ENCODE data around the gene PIWIL4.

GRCh38 chr11:94635072-94635471 is 67.9 kb downstream of the PIWIL4 start:
- TF ChIP-seq CTCF (IDR thresholded peaks at IDR 0.05; ENCODE audit: insufficient read depth, low read length, poor library complexity, severe bottlenecking): no peak
- no peak for TF ChIP-seq EZH2phosphoT487 (conservative IDR thresholded peaks at IDR 0.05; ENCODE audit: low read length)

Measured in SU-DHL-6 (cell line).